Activated CD4-positive, alpha-beta T cell treated with anti-CD3 and anti-CD28 coated beads for 4 hours (primary cell): ENCODE measurements around the gene TSPAN3.

Experiments used
- DNase-seq, 2 donors: peaks; one replicate each; pipeline ENCODE4 v3.0.0-alpha.2; 2020

Gene TSPAN3

DNA sequence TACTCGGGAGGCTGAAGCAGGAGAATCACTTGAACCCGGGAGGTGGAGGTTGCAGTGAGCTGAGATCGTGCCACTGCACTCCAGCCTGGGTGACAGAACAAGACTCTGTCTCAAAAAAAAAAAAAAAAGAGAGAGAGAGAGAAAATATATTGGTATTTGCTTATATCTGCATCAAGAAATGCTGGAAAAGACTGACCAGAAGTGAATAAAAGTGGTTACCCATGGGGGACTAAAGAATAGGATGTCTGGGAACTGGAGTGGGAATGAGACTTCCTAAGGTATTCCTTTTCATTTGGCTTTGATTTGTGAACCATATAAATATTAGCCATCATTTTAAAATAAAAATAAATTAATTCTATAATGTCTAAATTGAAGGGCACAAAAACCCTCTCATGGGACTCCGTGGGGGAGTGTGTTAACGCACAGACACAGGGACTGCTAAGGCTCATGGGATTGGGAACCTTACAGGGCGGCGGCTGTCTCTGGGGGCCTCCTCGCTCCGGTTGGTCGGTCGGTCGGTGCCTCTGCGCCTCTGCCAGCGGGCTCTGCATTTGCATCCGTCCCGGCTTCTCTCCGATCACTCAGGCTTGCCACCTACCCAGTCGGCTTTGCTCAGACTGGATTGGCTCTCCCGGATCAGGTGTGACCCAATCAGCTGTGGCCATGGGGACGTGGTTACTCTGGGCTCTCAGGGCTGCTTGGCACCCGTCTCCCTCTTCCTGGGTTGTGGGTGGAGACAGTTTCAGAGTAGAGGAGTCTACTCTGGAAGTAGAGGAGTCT, 12.7 kb upstream of the TSPAN3 start:
- peak; percentile 46 to 52 for DNase-seq

DNA sequence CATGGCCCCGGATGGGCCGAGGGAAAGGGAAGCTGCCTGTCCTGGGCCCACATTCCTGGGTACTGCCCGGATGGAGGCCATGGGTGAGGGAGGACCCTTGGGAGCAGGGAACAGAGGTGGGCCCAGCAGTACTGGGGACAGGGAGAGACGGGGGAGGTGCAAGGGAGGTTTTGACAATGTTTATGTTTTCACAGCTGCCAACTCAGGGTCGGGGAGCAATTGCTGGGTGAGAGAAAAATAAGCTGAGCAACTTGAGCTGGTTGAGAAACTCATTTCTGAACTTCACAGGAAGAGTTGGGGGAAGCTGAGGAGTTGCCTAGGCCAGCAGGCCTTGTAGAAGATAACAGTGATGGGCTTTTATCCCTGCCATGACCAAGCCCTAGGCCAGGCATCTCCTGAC, 11.1 kb upstream of the TSPAN3 start:
- no peak for DNase-seq

DNA sequence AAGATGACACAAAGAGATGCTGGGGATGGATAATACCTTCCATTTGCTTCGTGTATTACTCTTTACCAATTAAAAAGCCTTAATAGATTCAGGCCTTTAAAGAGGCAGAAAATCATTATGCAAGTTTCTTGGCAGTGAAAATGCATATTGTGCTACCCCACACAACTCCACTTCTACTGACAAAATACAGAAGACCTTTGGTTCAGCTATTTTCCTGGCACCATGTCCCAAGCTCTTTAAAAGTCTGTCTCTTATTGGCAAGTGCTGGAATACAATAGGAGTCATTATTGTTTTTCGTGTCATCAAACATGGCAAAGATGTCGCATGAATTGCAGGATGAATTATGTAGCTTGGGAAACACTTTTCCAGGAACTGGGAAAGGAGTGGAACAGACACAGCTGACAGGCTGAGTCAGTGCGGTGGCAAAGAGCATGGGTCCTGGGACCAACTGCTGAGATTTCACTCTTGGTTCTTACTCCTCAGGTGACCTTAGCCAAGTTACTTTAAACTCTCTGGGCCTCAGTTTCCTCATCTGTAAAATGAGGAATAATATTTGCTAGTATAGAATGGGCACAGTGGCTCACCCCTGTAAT, 5.5 kb upstream of the TSPAN3 start:
- no peak for DNase-seq

DNA sequence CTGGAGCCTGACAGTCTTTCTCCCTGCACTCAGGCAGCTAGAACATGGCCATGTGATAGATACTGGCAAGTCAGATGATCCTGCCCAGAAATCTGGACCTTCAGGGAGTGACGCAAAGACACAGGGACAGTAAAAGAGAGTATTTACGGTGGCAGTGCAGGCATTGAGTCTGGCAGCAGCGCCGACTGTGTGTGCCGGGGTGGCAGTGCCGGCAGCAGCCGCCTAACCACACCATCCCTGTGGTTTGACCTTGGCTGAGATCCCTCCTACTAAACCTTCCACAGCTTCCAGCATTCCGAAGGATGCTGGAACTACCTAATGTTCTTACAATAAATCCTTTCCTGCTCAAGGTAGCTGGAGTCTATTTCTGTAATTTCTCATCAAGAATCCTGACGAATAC, 4.6 kb upstream of the TSPAN3 start:
- DNase-seq: no peak

DNA sequence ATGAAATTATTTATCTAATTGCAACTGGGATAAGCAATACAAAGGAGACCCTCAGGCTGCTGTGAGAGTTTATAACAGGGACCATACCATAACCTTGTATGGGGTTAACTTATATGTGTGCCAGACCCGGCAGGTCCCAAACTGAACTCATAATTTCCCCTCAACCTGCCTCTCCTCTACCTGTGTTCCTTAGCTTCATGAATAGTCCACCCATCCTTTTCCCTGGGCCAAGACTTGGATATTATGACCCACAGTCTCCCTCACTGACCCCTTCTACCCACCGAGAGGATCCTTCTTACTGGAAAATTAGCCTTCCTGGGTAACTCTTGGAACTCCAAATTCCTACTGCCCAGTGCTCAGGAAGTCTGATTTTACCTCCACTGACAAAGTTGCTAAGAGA, 3.4 kb upstream of the TSPAN3 start:
- DNase-seq: no peak

DNA sequence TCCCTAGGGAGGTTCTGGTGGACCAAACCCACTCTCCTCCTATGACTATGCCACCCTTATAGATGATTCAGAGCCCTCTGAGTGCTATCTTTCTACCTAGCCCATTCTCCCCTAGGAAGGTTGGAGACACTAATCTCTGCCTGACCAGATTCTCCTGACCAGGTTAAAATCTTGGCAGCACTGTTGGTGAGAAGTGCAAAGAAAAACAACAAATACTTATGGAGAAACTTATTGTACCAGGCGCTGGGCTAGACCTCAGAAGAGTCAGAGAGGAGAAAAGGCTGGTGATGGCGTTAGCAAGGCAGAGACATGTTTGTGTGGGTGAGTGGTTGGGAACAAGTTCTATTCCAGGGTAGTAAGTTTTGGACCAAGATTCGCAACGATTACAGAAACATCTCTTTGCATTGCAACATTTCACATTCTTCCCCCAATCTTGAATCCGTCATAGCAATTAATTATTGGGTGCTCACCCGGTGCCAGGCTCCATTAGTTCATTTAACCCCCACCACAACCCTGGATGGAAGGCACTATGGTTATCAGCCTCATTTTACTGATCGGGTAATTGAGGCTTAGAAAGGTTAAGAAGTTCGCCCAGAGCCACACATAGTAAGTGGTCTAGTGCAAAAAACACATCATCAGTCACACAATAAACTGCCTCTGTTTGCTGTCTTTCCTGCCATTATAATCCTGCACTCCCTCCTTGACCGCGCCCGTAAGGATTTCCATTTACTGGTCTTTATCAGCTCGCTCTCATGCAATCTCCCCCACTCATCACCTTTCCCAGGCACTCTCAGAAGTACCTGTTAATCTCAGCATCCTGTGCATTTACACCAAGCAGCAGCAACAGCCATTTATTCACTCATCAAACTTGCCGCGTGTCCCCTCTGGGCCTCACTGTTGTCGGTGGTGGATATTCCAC, 655 bp upstream of the TSPAN3 start:
- DNase-seq: no peak

DNA sequence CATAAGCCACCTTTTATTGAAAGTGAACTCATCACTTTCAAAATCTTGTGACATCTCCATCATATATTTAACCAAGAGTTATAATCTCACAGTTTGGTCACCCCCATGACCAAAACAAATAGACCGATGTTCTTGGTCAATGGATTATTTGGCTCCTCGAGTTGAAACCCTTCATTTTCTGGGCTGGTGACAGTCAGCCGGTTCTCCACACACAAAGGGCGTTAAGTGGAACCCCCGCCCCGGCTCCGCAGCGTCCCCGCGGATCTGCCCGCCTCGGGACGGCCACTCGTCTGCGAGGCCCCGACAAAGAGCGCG, 772 bp downstream of the TSPAN3 start:
- no peak for DNase-seq

DNA sequence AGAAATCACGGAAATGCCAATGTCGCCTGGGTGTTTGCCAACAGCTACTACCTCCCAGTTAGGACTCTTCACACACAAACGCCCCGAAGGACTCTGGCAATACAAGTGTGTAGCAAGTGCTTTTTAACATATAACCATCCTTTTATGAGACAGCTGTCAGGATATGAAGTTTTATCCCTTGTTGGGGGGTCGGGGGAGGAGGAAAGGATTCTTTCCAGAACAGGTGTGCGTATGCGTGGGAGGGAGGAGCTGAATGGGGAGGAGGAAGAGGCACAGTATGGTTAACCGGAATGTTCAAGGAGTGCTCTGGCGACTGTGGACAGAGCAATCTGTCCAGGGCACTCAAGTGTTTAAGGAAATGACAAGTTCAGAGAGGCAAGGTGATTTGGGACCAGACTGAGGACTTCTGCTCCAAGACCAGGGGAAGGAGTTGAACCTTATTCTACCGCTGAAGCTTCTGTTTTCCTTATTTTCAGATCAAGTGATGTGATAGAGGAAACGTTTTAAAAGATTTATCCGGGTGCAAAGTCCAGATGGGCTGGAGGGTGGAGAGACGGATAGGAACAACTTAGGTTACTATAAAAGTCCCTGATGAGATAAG, 1.3 kb downstream of the TSPAN3 start:
- DNase-seq: no peak

DNA sequence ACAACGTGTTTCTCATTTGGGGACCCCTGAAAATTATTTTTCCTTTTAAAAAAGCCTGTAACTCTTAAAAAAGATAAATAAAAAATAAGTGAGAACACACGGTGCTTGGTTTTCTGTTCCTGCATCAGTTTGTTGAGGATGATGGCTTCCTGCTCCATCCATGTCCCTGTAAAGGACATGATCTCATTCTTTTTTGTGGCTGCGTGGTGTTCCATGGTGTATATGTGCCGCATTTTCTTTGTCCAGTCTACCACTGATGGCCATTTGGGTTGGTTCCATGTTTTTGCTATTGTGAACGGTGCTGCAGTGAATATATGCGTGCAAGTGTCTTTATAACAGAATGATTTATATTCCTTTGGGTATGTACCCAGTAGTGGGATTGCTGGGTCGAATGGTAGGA, 2.3 kb downstream of the TSPAN3 start:
- DNase-seq: no peak

DNA sequence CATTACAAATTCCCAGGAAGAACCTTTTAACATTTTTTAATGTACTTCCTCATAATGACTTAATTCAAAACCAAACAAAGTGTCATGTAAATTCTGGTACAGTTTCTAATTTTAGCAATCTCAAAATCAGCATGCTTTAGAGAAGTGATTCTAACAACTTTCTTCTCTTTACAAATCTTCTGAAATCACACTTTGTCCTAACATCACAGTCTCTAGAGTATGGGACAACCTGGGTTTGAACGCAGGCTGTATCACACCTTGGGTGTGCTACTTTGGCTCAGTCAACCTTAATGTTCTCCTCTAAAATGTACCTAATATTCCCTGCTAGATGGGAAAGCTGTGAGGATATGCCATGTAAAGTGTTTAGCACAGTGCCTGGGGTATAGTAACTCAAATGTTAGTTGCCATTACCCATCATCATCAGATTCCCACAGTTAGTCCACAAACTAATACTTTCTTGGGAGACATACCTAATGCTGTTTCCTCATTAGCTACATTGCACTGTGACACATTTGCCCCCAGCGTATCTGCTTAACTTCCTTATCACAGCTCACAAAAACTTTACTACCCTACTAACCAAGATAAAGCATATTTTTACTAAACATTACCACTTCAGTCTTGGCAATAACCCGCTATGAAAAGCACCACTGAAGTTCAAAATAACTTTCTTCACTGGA, 3.1 kb downstream of the TSPAN3 start:
- no peak for DNase-seq

DNA sequence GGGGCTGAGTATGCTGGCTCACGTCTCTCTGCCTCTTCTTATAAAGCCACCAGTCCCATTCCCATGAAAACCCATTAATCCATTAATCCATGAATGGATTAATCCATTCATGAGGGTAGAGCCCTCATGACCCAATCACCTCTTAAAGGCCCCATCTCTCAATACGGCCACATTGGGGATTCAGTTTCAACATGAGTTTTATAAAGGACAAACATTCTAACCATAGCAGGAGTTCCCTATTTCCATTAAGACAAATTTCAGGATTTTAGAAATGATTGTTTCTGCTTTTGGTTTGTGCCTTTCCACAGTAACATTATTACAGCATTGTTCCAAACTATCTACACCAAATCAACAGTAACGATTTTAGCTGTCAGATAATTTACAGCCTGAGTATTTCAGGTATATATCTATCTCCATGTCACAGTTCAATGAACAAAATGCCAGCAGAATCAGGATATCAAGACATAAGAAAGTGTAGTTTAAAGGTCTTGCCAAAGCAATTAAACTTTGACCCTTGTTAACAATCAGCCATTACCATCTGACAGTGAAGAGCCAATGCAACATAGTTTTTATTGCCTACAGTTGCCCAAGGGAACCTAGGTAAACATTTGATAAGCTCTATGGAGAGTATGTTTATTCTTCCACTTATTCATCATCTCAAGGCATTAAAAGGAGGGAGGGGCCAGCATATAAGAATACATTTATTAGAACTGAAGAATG, 3.8 kb downstream of the TSPAN3 start:
- DNase-seq: no peak

DNA sequence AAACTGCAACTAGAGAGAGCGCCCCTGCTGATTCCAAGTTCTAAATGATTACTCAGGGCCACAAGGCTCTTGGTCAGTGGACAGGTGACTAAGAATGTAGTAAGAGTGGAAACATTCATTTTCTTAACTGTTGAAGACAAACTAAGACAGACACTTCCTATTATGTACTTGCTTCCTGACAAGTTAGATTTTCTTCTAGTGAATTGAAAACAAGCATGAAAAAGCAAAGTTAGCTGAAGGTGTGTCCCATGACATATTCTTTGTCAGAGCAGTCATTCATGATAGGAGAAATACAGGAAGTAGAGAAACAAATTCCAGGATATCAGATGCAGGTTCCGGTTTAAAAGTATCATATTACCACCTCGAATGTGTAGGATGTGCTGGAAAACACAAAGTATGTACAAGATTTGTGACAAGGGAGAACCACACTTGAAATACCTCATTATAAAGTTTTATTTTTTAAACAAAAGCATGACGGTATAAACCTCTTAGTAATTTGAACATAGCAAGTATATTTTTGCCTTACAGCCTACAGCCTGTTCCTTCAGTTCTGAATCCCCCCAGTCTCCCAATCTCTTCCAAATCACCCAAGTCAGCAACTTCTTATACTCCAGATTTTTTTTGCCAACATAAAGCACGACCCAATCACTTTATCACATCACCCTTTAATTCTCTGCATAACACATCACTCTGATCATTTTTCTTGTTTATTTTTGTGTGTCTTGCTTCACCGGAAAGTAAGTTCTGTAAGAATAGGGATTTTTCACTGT, 6.2 kb downstream of the TSPAN3 start:
- no peak for DNase-seq

DNA sequence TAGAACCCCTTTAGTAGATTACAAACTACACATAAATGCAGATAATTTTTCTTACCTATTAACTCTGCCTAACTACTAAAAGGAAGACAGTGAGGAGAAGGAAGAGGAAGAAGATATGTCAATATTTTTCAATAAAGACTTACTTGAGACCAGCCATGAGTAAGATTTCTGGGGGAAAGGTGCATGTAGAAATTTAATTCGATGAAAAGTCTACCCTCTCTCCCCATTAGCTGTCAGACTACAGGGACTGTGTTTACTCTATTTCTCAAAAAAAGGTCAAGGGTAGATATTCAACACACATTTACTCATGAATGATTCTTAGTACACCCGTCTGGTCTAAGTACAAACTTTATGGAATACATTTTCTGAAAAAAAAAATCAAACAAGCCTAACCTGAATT, 6.8 kb downstream of the TSPAN3 start:
- DNase-seq: no peak

DNA sequence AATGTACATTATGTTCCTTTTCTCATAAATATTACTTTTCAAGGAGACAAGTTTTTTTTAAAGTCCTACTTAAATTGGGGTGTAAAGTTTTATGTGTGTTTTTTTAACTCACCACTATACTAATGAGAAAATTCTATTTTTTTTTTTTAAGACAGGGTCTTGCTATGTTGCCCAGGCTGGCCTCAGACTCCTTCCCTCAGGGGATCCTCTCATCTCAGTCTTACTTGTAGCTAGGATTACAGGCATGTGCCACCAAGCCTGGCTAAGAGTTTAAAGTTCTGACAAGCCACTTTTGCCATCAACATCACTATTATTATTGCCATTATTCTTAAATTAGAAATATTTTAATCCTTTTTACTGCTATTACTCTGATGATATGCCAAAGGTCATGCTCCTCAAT, 7.7 kb downstream of the TSPAN3 start:
- DNase-seq: no peak

DNA sequence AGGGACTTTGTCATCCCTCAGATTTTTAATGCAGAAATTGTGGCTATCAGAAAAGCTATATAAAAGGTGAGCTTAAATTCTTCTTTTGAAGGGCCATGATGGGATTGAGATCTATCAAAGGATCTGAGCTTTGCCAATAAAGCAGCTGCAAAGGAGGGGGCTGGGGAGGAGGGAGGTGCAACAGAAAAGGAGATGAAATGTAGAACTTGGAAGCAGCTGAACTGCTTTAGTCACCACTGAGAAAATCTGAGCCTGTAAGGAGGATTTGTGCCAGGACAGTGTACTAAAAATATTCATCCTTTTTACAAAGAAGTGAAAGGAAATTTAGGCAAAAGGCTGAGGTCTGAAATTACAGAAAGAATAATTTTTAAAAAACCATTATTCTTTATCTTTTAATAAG, 10.4 kb downstream of the TSPAN3 start:
- DNase-seq: no peak

DNA sequence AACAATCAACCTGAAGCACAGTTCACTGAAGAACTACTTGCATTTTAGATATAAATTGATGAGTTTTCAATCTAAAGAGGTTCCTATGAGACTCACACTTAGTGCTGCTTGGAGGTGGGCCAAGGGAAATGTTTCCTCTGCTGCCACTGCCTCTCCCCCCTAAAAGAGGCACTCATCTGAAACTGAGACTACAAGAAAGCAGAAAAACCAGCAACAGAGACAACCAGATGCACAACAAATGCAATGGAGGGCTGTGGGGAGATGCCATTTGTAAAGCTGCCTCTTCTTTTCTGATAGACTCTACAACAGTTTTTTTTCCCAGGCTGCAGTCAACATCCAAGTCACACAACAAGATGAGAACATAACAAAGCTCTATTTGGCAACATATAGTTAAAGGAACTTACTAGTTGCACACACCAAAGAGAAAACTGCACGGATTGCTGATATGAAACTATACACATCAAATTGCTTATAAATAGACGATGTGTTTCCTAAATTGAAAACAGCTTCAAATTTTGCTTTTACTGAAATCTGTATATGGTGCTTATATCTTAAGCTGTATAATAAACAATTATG, 11.0 kb downstream of the TSPAN3 start:
- DNase-seq: no peak

DNA sequence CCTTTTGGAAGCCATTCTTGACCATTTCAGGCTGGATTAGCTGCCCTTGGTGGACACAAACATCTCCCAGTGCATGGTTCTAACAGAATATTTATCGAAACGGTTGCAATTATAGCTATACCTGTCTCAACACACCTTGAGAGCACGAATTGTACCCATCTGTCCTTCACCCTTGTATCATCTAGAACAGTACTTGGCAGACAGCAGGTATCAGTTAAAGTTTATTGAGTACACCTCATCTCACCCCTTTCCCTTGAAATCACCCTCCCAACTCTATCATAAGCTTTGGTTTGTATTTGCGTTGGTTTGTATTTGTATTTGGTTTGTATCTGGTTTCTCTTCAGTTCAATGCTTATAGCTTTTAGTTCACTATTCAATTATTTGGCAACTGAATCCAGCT, 12.4 kb downstream of the TSPAN3 start:
- DNase-seq: no peak

DNA sequence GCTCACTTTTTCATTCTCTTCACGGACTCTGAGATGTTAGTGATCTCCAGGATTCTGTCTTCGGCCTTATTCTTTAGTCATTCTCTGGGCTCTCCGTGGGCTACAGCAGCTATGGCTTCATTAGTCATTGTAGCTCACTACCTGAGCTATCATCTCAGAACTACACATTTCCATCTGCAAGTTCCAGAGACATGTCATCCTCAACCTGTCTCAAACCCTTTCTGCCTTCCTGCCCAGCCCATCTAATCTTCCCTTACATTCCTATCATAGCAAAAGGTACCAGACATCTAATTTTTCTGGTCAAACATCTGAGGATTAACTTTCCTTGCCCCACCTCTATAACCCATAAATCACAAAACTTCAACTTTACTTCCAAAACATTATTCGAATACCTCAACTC, 13.2 kb downstream of the TSPAN3 start:
- no peak for DNase-seq

DNA sequence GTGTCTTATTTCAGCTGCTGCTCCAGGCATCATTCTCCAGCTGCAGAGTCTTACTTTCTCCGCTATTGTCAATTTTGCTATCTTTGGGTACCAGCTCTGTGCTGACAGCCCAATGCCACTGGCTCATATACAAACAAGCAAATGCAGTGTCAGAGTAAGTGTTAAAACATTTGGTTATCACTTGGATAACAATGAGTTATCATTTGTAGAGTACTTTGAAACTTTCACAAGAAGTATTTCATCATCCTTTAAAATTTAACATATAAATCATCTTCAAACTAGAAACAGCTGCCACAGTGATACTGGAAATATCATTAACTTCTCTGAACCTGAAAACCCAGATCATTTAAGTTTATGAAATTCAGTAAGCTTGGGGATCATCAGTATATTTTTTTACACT, 13.8 kb downstream of the TSPAN3 start:
- DNase-seq: no peak

DNA sequence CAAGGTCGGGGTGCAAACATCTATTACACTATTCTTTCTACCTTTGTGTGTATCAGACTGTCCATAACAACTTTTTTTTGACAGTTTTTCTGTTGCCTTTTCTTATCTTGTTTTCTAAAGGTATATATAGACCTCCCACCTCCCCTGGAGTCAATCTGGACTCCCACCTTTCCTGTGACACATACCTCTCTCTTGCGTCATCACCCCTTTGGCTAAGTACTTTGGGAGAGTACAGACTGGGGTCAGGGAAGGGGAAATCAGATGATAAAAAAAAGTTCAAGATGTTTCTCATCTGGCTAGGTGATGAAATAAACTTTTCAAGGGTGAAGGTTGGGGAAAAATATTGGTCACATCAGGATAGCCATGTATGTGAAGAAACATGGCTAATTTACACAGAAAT, 17.2 kb downstream of the TSPAN3 start:
- no peak for DNase-seq

DNA sequence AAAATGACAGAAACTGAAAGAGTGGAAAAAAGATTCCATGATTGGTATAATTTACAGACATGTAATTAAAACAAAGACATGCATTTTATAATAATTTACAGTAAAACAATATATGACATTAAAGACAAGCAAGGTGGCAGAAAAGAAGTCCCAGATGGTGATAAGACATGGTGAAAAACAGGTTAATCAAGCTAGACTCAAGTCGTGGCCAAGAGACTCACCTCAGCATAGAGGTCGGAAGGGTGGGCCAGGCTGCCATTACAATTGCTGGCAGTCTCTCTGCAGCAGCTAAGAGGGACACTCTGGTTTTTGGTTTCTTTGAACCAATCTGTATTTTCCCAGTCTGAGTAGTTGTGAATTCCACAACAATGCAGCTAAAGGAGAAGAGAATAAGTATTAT, 18.4 kb downstream of the TSPAN3 start:
- no peak for DNase-seq
